ENCODE data around the gene RBM12.

DNA sequence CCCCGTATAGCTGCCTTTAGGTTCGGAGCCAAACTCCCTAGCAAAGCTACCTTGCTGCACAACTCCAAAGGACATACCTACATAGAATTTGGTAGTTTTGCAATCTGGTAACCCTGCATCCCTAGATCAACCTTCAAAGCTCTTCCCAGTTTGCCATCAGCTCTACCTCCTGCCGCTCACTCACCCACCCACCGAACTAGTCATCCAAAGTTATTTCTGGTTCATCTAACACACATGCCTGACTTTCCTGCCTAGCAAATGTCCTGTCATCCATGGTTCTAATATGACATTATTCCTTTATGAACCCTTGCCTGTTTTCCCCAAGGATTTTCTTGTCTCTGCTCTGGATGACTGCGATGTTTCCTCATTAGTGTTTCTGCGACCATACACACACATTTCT, 27.4 kb downstream of the RBM12 start:
- TF ChIP-seq, protein P1, sequence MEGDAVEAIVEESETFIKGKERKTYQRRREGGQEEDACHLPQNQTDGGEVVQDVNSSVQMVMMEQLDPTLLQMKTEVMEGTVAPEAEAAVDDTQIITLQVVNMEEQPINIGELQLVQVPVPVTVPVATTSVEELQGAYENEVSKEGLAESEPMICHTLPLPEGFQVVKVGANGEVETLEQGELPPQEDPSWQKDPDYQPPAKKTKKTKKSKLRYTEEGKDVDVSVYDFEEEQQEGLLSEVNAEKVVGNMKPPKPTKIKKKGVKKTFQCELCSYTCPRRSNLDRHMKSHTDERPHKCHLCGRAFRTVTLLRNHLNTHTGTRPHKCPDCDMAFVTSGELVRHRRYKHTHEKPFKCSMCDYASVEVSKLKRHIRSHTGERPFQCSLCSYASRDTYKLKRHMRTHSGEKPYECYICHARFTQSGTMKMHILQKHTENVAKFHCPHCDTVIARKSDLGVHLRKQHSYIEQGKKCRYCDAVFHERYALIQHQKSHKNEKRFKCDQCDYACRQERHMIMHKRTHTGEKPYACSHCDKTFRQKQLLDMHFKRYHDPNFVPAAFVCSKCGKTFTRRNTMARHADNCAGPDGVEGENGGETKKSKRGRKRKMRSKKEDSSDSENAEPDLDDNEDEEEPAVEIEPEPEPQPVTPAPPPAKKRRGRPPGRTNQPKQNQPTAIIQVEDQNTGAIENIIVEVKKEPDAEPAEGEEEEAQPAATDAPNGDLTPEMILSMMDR (IDR thresholded peaks at IDR 0.05): no peak
- TF ChIP-seq, protein P2, sequence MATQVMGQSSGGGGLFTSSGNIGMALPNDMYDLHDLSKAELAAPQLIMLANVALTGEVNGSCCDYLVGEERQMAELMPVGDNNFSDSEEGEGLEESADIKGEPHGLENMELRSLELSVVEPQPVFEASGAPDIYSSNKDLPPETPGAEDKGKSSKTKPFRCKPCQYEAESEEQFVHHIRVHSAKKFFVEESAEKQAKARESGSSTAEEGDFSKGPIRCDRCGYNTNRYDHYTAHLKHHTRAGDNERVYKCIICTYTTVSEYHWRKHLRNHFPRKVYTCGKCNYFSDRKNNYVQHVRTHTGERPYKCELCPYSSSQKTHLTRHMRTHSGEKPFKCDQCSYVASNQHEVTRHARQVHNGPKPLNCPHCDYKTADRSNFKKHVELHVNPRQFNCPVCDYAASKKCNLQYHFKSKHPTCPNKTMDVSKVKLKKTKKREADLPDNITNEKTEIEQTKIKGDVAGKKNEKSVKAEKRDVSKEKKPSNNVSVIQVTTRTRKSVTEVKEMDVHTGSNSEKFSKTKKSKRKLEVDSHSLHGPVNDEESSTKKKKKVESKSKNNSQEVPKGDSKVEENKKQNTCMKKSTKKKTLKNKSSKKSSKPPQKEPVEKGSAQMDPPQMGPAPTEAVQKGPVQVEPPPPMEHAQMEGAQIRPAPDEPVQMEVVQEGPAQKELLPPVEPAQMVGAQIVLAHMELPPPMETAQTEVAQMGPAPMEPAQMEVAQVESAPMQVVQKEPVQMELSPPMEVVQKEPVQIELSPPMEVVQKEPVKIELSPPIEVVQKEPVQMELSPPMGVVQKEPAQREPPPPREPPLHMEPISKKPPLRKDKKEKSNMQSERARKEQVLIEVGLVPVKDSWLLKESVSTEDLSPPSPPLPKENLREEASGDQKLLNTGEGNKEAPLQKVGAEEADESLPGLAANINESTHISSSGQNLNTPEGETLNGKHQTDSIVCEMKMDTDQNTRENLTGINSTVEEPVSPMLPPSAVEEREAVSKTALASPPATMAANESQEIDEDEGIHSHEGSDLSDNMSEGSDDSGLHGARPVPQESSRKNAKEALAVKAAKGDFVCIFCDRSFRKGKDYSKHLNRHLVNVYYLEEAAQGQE (IDR thresholded peaks at IDR 0.05; ENCODE audit: insufficient read depth in 1 of 2, low read depth in 2 of 2, low read length in 1 of 2): no peak
- TF ChIP-seq TCF7L2 (IDR thresholded peaks at IDR 0.05; ENCODE audit: low read depth, low read length): no peak
- TF ChIP-seq POLR2AphosphoS5 (IDR thresholded peaks at IDR 0.05; ENCODE audit: low read depth, low read length): no peak
